GM21737 (cell line): ENCODE data around the gene JAKMIP1.
"Not testable (repeated sequence)": the region's sequence is repeated elsewhere in the genome, so short reads cannot be mapped to it uniquely, and the experiment has no call there.

ENCODE experiments used
- ATAC-seq: cut with Tn5 transposase; IDR thresholded peaks from one replicate; pipeline ENCODE4 v1.9.1; 2021; ENCODE audit warnings: mild to moderate bottlenecking, moderate library complexity; ENCODE audit not compliant: unreplicated experiment

JAKMIP1 gene

GRCh38 chr4:5999356-5999755 is 201.0 kb downstream of the JAKMIP1 start:
- ATAC-seq: no peak

- ATAC-seq: no peak
Measured at GRCh38 chr4:5998333-5998936, 201.9 kb downstream of the JAKMIP1 start.

- no peak for ATAC-seq
Measured at GRCh38 chr4:5996641-5997040, 203.7 kb downstream of the JAKMIP1 start.

GRCh38 chr4:5995901-5996623 is 204.3 kb downstream of the JAKMIP1 start:
- ATAC-seq: no peak

DNA sequence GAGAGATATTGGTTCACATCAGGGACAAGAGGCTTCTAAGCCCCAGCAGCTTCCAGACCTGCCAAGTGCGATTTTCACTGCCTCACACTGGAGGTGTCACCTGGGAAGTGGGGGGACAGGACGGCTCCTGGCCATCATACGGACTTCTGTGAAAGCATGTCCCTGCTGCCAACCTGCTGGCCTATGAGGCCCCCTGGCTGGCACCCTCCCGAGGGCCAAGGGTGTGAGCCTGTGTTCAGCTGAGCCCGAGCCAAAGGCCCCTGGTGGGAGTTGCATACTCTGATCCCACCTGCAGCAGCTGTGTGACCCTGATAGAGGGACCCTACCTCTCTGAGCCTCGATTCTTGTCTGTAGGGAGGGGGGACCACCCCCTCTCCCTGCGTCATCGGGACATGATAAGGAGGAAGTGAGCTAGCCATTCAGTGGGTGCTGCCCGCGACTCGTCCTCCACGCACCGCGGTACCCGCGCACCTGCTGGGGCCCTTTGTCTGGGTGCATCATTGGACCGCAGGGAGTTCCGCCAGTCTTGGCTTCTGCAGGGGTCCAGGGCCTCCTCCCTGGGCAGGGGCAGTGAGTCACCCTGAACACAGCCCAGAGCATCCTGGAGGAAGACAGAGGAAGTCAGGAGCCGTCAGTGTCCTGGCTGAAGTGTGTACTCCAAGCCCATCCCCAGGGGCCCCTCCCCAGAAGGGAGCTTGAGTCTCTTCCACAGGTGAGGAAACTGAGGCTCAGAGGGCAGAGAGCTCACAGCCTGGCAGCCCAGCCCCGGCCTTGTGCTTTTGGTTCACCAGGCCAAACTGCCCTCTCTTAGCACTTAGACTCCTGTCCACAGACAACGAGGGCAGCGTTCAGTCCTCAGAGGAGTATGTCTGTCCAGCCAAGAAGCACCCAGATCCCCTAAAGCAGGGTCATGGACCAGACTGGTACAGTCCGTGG is 206.2 kb downstream of the JAKMIP1 start:
- no peak for ATAC-seq

- ATAC-seq: not testable (repeated sequence)
Measured at GRCh38 chr4:5993346-5993745, 207.0 kb downstream of the JAKMIP1 start.

DNA sequence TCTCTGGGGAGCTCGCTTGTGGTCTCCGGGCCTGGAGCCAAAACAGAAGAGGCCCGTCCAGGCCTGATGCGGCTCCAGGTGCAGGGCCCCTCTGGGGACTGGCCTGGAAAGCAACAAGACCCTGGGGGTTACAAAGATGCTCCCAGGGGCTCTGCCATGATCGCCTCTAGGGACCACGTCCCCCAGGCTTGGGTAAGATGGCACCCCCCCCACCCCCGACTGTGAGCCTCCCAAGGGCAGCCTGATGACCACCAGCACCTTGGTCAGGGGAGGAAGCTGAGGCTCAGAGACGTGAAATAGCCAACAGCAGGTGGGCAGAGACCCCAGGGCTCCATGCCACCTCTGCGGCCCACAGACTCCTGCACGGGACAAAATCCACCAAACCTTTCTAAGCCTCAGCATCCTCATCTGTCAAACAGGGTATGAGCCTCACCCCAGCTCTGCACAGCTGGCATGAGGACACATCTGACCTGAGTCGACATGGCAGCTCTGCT is 207.5 kb downstream of the JAKMIP1 start:
- no peak for ATAC-seq

DNA sequence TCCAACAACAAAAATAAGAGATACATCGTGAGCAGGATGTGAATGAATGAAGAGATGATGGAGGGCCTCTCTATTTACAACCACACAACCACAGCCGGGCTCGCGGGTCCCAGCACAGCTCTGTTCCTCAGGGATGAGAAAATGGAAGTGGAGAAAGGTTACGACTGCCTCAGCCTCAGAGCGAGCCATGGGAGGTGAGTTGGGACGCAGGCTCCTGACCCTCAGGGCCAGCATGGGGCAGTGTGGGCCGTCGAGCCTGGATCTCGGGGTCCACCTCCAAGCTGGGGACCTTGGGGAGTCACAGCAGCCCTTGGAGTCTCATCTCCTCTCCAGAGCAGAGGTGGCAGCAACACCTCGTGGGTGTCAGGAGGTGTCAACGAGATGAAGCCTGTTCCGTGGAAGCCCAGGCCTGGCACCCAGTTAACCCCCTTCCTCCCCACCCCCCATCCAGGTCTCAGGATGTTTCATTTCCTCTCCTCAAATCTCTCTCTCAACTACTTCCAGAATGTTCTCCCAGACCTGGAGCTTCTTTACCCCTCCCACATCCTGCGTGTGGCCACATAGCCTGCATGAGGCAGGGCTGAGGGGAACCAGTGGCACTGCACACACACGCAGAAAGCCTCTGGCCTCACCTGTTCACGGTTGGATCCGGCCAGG is 208.1 kb downstream of the JAKMIP1 start:
- ATAC-seq: no peak

- ATAC-seq: no peak
Measured at GRCh38 chr4:5991405-5991804, 208.9 kb downstream of the JAKMIP1 start.

DNA sequence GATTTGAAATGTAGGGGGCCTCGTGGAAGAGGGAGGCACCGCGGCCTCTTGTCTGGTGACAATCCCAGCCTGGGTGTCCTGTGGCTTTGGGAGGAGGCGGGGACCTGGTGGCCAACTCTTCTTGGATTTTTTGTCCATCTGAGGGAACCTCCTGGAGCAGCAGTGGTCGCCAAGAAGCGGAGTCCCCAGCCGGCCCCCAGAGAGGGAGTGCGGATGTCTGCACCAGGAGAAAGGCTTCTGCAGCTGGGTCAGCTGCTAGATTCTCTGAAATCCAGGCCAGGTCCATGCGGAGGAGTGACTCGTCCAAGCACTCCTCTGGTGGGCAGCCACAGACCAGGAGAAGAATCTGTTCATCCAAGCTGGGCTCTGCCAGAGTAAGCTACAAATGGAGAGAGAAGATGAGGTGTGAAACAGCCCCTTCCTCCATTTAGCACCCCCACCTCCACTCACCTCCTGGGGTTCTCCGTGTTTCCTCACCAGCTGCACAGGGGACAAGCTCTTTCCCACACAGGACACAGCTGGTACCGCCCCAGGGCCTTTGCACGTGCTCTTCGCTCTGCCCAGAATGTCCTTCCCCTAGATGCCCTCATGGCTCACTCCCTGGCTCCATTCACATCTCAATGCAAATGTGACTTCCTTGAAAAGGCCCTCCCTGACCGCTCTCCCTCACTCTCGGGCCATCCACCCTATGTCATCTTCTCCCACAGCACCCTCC is 209.7 kb downstream of the JAKMIP1 start:
- ATAC-seq: no peak

- ATAC-seq: no peak
Measured at GRCh38 chr4:5989236-5990225, 210.8 kb downstream of the JAKMIP1 start.

DNA sequence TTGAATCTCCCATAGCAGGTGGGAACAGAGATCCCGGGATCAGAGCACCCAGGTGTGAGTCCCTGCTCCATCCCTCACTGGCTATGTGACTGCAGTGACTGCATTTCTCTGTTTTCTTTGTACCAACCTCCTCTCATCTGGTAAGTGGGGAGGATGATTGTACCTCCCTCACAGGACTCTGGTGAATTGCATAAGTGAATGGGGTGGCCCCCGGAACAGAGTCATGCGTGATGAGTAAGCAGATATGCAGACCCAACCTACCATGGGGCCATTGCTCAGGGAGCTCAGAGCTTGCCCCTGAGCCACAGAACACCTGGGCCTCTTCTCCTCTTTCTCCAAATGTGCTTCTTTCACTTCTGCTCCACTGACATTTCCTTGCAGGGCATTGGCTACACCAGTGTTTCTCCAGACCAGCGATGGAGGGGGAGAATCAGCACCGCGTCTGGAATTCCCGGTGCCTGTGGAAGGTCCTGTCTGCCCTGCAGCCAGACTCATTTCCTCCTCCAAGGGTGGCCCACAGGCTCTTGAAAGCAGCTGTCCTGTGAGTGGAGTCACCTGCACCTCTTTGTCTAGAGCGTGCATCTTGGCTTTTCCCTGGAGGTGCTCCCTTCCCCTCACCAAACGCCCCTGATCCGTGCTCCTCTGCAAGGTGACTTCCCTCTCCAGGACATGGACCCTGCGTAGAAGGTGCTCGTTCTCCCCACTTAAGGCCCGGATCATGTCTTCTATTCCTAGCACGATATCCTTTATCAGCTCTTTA is 212.1 kb downstream of the JAKMIP1 start:
- no peak for ATAC-seq

- no peak for ATAC-seq
Measured at GRCh38 chr4:5984843-5985242, 215.5 kb downstream of the JAKMIP1 start.

- no peak for ATAC-seq
Measured at GRCh38 chr4:5982156-5982973, 218.0 kb downstream of the JAKMIP1 start.

DNA sequence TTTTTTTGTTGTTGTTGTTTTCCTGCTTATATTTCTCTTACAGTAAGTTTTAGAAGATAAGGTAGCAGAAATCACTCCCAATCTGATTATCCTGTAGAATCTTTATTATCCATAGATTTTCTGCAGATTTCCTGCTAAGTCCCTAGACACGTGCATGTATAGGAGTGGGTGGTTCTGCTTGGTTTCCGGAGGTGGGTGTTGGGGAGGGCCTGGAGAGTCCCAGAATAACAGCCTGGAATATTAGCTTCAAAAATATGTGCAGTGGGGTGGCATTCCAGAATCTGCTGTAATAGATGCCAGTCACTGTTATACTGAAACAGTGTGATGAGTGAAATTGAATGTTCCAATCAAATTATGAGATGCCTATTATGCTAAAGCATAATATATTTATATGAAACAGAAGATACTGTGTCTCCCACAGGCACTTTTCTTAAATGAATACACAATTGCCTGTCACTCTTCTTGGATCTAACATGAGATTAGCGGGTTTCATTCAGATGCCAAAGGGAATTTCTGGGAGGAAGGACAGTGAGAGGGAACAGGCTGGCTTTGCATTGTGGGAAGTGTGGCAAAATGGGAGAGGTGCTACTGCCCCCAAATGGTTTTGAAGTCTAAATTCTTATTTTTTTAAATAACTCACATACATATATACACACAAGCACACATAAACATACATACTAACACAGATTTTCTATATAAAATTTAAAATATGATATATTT is 219.8 kb downstream of the JAKMIP1 start:
- no peak for ATAC-seq

- ATAC-seq: no peak
Measured at GRCh38 chr4:5979981-5980380, 220.4 kb downstream of the JAKMIP1 start.

DNA sequence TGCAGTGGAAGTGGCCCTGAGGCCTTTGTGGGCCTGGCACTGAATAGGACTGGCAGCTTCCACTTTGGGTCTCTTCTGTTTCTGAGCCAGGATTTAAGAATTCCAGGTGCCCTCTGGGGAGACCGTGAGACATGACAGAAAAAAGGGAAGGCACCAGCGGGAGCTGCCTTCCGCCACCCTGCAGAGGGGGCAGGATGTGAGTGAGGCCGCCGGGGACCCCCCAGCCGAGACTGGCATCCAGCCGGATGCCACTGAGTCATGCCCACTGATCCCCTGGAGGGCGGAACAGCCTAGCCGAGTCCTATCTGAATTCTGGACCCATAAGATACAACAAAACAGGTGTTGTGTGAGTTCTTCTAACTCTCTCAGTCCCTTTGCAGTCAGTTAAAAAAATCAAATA is 223.4 kb downstream of the JAKMIP1 start:
- ATAC-seq: no peak
